Activated CD8-positive, alpha-beta memory T cell treated with anti-CD3 and anti-CD28 coated beads, Interleukin-2, amount 50 U/mL, for 1 hour (primary cell): Measurements from ENCODE around the gene PRDM12.

ENCODE experiments used
- DNase-seq: peaks from one replicate; pipeline ENCODE4 v3.0.0-alpha.2; 2020; ENCODE audit errors: extremely low read depth

Gene PRDM12

DNA sequence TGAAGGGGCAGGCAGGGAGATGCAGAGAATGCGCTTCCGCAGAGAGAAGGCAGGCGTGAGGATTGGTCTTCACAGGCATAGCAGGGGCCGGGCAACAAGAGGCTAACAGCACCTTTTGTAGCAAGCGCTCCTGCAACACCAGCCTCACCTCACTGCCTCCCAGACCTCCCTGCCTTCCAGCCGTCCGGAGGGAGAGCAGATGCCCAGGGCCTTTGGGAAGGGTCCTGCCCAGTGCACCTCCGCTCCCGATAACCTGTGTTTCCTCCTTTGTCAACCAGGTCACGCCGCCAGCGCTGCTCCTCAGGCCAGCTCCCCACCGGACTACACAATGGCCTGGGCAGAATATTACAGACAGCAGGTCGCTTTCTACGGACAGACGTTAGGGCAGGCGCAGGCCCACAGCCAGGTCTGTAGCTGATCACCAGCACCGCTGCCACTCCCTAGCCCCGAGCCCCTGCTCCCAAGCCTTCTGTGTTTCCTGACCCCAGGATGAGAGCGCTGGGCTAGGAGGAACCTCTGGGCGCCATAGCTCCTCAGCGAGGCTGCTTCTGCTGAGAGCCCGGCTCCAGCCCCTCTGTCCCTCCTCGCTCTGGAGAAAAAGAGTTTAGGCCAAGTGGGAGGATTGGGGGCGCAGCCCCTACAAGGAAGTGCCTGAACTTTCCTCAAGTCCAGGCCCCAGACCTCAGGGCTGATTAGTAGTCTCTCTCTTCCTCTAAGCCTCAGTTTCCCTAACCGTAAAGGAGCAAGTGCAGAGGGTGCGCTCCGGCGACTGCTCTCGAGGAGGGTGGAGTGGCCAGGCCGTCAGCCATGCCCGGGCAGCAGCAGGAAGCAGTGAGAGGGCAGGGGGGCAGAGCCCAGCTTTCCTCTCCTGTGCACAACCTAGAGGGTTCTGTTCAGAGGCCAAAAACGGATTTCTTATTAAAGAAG is 28.4 kb upstream of the PRDM12 start:
- no peak for DNase-seq

DNA sequence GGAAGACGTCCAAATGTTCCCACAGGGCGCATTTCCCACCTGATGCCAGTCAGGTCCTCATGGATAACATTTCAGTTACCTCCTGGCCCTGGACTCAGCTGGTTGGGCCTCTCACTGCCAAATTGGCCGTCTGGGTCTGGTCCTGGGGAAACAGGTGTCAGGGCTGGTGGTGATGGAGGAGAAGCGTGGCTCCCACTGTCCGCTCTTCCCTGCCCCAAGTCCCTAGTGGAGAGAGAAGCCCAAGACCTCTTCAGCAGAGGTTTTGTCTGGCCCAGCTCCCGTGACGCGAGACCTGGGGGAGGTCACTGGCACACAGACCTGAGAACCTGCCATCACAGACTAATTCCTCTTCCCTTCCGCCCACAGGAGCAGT is 27.8 kb upstream of the PRDM12 start:
- no peak for DNase-seq

- no peak for DNase-seq
Observed at GRCh38 chr9:130638284-130639123, 25.9 kb upstream of the PRDM12 start.

DNA sequence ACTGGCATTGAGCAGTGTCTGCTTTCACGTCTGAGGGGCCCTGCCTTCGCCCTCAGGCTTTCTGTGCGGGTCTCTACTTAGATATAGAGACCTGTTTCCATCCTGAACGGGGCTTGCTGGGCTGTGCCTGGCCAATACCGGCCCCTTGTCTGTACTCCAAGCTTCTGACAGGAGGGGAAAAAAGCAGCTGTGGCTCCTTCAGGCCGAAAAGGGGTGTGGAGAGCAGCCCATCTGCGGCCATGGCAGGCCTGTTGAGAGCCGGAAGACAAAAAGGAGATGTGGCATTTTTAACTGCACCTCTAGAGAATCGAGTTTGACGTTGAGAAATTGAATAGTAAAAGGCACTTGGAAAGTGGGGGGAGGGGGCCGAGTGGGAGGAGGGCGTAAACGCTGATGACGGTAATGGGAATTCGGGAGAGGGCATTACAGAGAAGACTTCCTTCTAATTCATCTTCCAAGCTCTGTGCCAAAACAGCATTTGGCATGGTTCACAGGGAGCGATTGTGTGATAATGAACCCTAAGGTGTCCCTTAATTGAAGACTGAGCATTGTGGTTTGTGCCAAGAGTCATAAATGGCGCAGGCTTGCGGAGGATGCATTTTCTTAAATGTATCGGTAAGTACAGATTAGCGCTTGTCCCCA is 25.1 kb upstream of the PRDM12 start:
- no peak for DNase-seq

DNA sequence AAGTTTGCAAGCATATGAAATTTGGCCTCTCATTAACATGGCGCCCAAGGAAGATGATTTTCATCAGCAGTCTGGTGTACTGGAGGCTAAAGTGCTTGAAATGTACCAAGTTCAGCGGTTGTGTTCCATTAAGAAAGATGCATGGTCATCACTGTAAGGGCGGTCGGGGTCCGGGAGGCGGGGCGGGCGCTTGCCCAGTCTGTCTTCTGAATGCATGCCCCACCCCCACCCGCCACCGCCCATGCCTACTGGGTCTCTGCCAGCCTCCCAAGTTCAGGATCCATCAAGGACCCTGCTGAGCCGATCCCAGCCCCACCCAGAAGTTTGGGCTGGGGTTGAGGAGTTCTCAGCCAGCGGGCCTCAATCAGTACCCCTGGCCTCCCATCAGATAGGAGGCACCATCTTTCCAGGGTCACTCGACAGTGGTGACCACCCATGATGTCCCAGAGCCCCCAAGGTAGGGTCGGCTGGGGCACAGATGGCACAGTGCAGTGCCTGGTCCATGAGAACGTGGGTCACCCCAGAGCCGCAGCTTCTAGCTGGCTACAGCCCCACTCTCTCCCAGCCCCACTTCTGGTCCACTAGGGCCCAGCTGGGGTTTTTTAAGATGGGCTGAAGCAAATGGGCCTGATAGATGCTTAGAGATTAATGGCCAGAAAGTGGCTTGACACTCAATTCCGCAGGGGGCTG is 24.4 kb upstream of the PRDM12 start:
- no peak for DNase-seq

- DNase-seq, result no peak
Observed at GRCh38 chr9:130640681-130641080, 23.7 kb upstream of the PRDM12 start.

DNA sequence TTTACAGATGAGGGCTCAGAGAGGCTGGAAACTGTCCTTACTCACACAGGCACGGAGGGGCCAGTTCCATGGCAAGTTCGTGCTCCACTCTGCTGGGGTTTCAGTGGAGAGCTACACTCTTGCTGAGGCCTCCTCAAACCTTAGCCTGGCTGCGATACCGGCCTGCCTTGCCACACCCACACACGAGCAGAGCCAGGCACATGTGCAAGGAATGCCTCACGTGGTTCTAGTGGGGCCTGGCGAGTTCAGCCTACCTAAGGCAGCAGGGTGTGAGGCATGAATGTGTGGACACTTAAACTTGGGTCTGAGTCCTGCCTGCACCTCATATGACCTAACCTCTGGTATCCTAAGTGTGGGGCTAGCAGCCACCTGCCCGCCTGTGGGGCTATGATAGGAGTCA is 21.5 kb upstream of the PRDM12 start:
- DNase-seq, result no peak

DNA sequence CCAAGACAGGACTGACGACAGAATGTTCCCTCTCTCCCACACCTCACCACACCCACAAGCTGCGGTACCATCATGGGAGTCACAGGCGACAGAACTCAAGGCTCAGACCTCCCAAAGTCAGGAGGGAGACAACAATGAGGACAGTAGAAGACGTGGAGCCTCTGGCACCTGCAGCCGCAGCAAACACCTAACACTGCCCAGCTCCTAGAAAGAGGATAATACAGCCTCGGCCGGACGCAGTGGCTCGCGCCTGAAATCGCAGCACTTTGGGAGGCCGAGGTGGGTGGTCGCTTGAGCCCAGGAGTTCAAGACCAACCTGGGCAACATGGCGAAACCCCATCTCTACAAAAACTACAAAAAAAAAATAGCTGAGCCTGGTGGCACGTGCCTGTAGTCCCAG is 13.2 kb upstream of the PRDM12 start:
- DNase-seq, result no peak

- no peak for DNase-seq
Observed at GRCh38 chr9:130651752-130652151, 12.6 kb upstream of the PRDM12 start.

DNA sequence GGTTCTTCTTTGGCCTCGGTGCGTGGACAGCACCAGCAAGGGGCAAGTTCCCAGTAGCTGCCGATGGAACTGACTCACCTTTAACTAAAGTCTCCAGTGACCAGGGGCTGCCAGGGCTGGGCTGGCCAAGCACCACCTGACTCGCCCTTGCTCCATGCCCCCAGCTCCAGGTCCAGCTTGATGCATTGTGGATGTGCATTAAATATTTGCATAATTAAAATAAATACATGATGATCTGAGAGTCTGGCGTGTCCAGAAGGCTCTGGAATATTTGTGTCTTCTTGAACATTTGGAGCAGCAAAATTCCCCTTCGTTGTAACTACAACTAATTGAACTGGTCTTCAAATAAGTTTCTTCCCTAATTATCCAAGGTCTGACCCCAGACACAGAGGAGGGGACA is 9.5 kb upstream of the PRDM12 start:
- DNase-seq, result no peak

DNA sequence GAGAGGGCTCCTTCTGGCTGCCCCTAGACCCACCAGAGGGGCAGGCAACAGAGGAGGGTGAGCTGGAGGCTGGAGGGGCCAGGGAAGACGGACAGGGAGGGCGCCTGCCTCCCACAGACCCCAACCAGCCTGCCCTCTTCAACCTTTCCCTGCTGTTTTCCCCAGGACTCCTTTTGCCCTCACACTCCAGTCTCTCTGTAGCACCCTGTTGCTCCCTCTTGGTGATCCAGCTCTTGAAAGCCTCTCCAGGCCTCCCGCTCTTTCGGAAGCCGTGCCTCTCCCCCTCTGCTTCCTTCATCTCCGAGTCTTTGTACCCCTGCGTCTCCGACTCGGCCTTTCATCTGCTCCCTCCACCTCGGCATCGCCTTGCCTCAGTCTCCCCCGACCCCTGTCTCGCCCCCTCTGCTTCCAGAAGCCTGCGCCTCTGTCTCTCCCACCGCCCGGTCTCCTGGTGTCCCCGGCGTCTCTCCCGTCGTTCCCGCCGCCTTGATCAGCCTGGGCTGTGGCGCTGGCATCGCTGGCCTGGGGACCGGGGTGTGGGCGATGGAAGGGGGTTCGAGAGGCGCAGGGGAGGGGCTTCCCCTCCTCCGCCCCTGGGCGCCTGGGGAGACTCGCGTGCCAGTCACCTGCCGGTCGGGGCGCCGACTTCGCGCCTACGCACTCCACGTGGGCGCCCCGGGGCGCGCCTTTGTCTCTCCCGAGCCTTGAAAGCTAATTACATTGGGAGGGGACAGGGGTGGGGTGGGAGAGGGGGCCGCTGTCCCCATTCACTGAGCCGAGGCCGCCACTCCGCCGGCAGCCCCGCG is 5.3 kb upstream of the PRDM12 start:
- DNase-seq, result no peak

- no peak for DNase-seq
Observed at GRCh38 chr9:130659699-130660248, 4.6 kb upstream of the PRDM12 start.

DNA sequence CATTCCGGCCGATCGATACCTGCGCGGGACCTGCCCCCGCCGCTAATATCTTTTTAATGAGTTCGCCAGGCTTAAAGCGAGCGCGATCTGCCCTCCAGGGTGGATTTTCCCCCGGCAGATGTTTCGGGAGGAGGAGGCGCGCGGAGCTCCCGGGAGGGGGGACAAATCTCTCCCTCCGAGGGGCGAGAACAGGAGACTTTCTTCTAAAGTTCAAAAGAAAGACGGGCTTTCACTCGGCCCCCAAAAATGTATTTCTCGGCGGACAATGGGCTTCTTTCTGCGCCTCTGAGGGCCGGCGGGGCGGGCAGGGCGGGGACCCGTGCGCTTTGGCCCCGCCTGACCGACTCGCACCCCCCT is 4.1 kb upstream of the PRDM12 start:
- DNase-seq, result no peak

DNA sequence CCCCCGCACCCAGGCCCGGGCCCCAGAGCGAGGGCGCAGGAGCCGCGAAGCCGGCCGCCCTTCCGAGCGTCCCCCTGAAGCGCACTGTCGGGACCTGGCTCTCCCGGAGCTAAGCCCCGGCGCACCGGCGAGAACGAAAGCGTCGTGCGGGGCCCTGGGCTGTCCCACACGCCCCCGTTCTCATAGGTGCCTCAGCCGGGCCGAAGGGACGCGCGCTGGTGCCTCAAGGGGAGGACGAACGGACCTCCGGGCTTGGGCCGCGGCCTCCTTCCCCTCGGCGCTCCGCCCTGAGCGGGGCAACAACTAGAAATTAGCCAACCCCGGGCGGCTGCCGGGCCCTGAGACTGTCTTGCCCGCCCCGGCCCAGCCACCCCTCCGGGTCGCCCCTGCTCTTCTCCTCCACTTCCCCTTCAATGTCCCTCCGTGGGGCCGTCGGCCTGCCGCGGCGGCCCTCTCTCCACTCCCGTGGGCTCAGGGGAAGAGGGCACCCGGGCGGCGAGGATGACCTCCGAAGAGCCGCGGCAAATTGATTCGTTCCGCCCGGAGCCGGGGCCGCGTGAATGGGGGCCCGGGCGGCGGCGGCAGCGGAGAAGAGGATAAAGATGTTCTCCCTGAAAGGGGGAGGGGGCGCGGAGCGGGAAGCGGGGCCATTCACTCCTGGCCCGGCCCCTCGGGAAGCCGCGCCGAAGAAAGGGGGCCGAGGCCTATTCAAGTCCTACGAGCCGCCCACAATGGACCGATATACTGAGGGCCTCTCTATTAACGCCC is 3.5 kb upstream of the PRDM12 start:
- no peak for DNase-seq

DNA sequence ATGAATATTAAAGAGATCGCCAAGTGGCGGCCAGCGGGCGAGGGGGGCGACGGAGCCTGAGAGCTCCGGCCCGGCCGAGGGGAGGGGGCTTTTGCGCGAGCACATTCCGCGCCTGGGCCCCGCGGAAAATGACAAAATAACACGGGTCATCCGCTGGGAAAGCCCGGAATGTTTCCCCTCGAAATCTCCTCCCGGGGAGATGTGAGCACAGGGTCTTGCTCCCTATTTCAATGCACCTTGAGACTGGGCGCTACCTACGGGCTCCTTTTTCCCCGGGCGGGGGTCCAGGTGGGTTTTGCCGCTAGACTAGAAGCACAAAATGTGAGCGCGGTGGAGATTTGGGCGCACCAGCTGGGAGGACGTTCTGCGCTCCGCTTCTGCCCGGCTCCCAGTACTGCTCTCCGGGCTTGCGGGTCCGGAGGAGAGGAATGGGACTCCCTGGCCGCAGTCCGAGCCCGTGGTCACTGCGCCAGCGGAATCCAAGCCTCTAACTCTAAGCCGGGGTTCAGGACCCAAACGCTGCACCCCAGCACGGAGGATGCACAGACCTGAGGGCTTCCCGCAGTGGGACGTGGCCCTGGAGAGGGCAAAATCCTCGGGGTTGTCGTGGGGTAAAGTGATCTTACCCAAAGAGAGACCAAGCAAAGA is 2.8 kb upstream of the PRDM12 start:
- DNase-seq, result no peak

DNA sequence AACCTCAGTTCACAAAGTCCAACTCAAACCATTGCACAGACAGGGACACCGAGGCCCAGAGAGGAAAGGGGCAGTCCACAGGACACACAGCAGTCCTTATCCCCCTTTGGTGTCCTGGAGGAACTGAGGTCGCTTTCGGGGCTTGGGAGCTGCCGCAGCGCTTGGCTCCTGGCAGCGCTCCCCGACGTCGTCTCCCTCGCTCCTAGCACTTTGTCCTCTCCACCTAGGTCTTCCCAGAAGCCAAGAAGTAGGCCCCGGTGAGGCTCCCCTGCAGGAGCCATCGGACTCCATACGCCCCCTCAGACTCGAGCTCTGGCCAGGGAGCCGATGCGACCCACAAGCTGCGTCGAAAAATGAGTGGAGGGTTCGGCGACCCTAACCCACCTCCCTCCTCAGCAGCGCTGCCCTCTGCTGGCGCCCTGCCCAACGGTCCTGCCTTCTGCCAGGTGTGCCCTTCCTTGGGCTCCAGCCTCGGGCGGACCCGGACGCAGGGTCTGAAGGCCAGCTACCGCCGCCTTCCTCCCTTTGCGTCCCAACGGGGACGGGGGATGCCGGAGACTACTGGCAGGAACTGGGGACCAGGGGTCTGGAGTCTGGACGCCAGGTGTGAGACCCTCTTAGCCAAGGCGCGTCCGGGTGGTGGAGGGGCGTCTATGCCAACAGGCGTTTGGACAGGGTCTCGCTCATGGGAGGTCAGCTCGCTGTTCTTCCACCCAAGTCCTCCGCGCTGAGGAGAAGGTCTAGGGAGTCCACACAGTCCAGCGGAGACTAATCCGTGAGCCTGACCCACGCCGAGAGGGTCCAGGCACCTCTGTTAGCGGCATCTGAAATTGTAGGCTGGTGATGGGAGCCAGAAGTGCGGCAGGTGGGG is 2.1 kb upstream of the PRDM12 start:
- no peak for DNase-seq

DNA sequence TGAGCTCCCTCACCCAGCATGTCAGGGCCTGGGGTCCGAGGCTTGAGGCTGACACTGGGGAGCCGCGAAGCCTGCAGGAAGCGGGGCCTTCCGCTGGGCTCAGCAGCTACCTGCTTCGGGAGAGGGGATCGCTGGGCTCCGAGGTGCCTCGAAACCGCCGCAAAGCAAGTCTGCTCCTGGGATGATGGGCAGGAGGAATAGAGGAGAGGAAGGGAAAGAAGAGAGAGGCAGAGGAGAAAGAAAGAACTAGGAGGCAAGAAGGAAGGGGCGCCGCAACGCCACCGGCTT is 1.5 kb upstream of the PRDM12 start:
- DNase-seq, result no peak

GRCh38 chr9:130663258-130663976 is 977 bp upstream of the PRDM12 start:
- DNase-seq, result no peak
